ENCODE results near the gene MACC1. TPM values are rescaled to one million over a fixed set of nuclear protein-coding genes. Genes with fewer than 3 reads are reported as not detected.

Gene MACC1
- total RNA-seq, 1 donor from 2014 or later: 12.0 TPM

DNA sequence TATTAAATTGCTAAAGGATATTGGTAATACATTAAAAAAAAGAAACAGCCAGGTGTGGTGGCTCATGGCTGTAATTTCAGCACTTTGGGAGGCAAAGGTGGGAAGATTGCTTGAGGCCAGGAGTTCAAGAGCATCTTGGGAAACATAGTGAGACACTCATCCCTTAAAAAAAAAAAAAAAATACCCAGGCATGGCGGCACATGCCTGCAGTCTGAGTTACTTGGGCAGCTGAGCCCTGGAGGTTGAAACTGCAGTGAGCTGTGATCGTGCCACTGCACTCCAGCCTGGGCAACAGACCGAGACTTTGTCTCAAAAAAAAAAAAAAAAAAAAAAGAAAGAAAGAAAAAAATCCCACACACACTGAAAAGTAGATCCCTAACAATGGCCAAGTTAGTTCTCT, 59.7 kb downstream of the MACC1 start:
- TF ChIP-seq, protein P1, sequence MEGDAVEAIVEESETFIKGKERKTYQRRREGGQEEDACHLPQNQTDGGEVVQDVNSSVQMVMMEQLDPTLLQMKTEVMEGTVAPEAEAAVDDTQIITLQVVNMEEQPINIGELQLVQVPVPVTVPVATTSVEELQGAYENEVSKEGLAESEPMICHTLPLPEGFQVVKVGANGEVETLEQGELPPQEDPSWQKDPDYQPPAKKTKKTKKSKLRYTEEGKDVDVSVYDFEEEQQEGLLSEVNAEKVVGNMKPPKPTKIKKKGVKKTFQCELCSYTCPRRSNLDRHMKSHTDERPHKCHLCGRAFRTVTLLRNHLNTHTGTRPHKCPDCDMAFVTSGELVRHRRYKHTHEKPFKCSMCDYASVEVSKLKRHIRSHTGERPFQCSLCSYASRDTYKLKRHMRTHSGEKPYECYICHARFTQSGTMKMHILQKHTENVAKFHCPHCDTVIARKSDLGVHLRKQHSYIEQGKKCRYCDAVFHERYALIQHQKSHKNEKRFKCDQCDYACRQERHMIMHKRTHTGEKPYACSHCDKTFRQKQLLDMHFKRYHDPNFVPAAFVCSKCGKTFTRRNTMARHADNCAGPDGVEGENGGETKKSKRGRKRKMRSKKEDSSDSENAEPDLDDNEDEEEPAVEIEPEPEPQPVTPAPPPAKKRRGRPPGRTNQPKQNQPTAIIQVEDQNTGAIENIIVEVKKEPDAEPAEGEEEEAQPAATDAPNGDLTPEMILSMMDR (IDR thresholded peaks at IDR 0.05; ENCODE audit: unreplicated experiment): no peak
- H3K4me3 Mint-ChIP-seq: no peak overlapping the region
- peaks cover 18% of the 10 kb centered on the region for H3K4me1 Mint-ChIP-seq
- H3K27ac Mint-ChIP-seq: no peak overlapping the region
- DNase-seq (ENCODE audit: low spot score in 2 of 2, unreplicated experiment in 2 of 2): no peak
- H3K27me3 Mint-ChIP-seq (ENCODE audit: low read depth): no peaks in the 10 kb centered on the region
- no peaks in the 10 kb centered on the region for H3K36me3 Mint-ChIP-seq
- no peaks in the 10 kb centered on the region for H3K9me3 Mint-ChIP-seq

- TF ChIP-seq, protein P1 (IDR thresholded peaks at IDR 0.05; ENCODE audit: unreplicated experiment): no peak
- H3K9me3 Mint-ChIP-seq: no peaks in the 10 kb centered on the region
- H3K27me3 Mint-ChIP-seq (ENCODE audit: low read depth): no peaks in the 10 kb centered on the region
- DNase-seq (ENCODE audit: low spot score in 2 of 2, unreplicated experiment in 2 of 2): no peak
- H3K4me1 Mint-ChIP-seq: peaks cover 28% of the 10 kb centered on the region
- H3K27ac Mint-ChIP-seq: no peak overlapping the region
- peaks cover 4% of the 10 kb centered on the region for H3K36me3 Mint-ChIP-seq
- H3K4me3 Mint-ChIP-seq: no peak overlapping the region
Measured at GRCh38 chr7:20153999-20154398, 63.2 kb downstream of the MACC1 start.

DNA sequence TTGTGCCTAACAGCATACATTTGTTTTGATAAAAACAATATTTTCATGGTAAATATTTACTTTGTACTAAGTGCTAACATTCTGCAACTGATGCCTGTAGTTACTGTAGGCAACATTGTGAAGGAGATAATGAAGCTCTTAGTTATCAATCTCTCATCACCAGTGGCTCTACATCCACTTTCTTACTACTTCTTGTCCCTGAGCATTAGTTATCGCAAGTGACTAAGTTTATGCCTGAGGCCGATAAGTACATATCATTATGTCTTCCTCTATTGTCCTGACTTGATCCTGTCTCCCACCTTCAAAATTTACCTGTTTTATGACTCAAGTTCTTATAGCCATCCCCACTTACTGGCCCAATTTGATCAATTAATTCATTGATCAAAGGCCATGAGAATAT, 63.6 kb downstream of the MACC1 start:
- Mint-ChIP-seq H3K9me3 (no peaks in the 10 kb centered on the region), H3K4me3 (no peak overlapping the region), H3K4me1 (peaks cover 23% of the 10 kb centered on the region), H3K27me3 (ENCODE audit: low read depth) (no peaks in the 10 kb centered on the region), H3K27ac (no peak overlapping the region), H3K36me3 (peaks cover 4% of the 10 kb centered on the region)
- no peak for DNase-seq (ENCODE audit: low spot score in 2 of 2, unreplicated experiment in 2 of 2)
- TF ChIP-seq, protein P1 (IDR thresholded peaks at IDR 0.05; ENCODE audit: unreplicated experiment): no peak

DNA sequence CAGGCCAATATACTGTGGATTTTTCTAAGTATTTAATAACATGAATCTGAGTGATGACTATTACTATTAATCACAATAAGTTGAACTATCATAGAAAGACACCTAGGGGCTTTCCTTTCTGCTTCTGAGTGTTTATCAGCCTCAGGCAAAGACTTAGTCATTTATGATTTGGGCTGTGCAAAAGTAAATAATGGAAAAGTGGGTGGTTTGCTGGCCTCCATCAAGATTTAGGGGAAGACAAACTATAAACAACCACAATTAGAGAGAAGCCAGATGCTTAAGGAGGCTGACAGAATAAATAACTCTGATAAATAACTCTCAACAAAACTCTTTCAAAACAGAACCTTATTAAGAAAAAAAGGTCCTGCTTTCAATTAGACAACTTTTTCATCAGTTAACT, 64.7 kb downstream of the MACC1 start:
- DNase-seq (ENCODE audit: low spot score in 2 of 2, unreplicated experiment in 2 of 2): no peak
- H3K4me1 Mint-ChIP-seq: peaks cover 17% of the 10 kb centered on the region
- H3K36me3 Mint-ChIP-seq: peaks cover 4% of the 10 kb centered on the region
- no peak overlapping the region for H3K27ac Mint-ChIP-seq
- H3K27me3 Mint-ChIP-seq (ENCODE audit: low read depth): no peaks in the 10 kb centered on the region
- H3K9me3 Mint-ChIP-seq: no peaks in the 10 kb centered on the region
- no peak overlapping the region for H3K4me3 Mint-ChIP-seq
- TF ChIP-seq, protein P1 (IDR thresholded peaks at IDR 0.05; ENCODE audit: unreplicated experiment): no peak

GRCh38 chr7:20151708-20152456, 65.3 kb downstream of the MACC1 start:
- Mint-ChIP-seq H3K27ac (no peak overlapping the region), H3K4me1 (peaks cover 18% of the 10 kb centered on the region), H3K36me3 (peaks cover 4% of the 10 kb centered on the region), H3K27me3 (ENCODE audit: low read depth) (no peaks in the 10 kb centered on the region), H3K4me3 (no peak overlapping the region), H3K9me3 (no peaks in the 10 kb centered on the region)
- TF ChIP-seq, protein P1 (IDR thresholded peaks at IDR 0.05; ENCODE audit: unreplicated experiment): no peak
- DNase-seq (ENCODE audit: low spot score in 2 of 2, unreplicated experiment in 2 of 2): no peak
